Heart left ventricle (tissue), 13 donors: ENCODE measurements around the gene NEUROD6.

Source experiments
- POLR2A ChIP-seq, 2 donors: fragments of 450-650 bp; IDR thresholded peaks; one replicate each; pipeline ENCODE4 v1.6.1; 2017; ENCODE audit warnings: antibody characterized with exemption in 2 of 2, mild to moderate bottlenecking in 2 of 2, moderate library complexity in 2 of 2
- TF ChIP-seq, protein P1 (sequence below), 12 donors: fragments of 200-600 bp; sonication (generic) in 4 of 12; IDR thresholded peaks; one replicate each; pipeline versions ENCODE4 v1.5.0 to v1.8.0; 2018 to 2022; ENCODE audit warnings: antibody characterized with exemption in 12 of 12, mild to moderate bottlenecking in 5 of 12
- donor health status: ischemic (EF 13 %, LVEDD 7.1; RV severe dilation, severe dysfunction).
- donor health status: DM: no; HTN: yes; CAD: no.
- donor health status: DM: no; HTN: no; CAD: no.
- donor health status: ischemic (EF 25% LVEDD 6.9; RV normal size, moderate dysfunction).
- donor health status: ischemic (EF 25% LVEDD 5.7; RV mildly dilated, moderate dysfunction).
- donor health status: ischemic (EF 35%, LVEDD 5.7; RV mildly dilated, moderate dysfunction).
- donor health status: nonischemic (EF 11% LVEDD 7.7; RV severe dilation, severe dysfunction).
- donor health status: DM: yes; HTN: yes; CAD: no.
- donor health status: PGD.
- donor health status: ischemic (EF 29% LVEDD 5.4; RV normal size, mild dysfunction).
- donor health status: nonischemic (EF 23%, LVEDD 6.1; RV moderate dilation, normal function).

- TF ChIP-seq, protein P1, sequence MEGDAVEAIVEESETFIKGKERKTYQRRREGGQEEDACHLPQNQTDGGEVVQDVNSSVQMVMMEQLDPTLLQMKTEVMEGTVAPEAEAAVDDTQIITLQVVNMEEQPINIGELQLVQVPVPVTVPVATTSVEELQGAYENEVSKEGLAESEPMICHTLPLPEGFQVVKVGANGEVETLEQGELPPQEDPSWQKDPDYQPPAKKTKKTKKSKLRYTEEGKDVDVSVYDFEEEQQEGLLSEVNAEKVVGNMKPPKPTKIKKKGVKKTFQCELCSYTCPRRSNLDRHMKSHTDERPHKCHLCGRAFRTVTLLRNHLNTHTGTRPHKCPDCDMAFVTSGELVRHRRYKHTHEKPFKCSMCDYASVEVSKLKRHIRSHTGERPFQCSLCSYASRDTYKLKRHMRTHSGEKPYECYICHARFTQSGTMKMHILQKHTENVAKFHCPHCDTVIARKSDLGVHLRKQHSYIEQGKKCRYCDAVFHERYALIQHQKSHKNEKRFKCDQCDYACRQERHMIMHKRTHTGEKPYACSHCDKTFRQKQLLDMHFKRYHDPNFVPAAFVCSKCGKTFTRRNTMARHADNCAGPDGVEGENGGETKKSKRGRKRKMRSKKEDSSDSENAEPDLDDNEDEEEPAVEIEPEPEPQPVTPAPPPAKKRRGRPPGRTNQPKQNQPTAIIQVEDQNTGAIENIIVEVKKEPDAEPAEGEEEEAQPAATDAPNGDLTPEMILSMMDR (IDR thresholded peaks at IDR 0.05), result no peak
- TF ChIP-seq POLR2A (IDR thresholded peaks at IDR 0.05), result no peak
Measured at GRCh38 chr7:31340603-31341002, at the start of gene NEUROD6.
